ENCODE results near the gene ERBIN.
A peak's percentile ranks its signal among the peaks of the same experiment; 100 is the strongest.
"Not testable (repeated sequence)": the region's sequence is repeated elsewhere in the genome, so short reads cannot be mapped to it uniquely, and the experiment has no call there.

ERBIN gene, protein sequence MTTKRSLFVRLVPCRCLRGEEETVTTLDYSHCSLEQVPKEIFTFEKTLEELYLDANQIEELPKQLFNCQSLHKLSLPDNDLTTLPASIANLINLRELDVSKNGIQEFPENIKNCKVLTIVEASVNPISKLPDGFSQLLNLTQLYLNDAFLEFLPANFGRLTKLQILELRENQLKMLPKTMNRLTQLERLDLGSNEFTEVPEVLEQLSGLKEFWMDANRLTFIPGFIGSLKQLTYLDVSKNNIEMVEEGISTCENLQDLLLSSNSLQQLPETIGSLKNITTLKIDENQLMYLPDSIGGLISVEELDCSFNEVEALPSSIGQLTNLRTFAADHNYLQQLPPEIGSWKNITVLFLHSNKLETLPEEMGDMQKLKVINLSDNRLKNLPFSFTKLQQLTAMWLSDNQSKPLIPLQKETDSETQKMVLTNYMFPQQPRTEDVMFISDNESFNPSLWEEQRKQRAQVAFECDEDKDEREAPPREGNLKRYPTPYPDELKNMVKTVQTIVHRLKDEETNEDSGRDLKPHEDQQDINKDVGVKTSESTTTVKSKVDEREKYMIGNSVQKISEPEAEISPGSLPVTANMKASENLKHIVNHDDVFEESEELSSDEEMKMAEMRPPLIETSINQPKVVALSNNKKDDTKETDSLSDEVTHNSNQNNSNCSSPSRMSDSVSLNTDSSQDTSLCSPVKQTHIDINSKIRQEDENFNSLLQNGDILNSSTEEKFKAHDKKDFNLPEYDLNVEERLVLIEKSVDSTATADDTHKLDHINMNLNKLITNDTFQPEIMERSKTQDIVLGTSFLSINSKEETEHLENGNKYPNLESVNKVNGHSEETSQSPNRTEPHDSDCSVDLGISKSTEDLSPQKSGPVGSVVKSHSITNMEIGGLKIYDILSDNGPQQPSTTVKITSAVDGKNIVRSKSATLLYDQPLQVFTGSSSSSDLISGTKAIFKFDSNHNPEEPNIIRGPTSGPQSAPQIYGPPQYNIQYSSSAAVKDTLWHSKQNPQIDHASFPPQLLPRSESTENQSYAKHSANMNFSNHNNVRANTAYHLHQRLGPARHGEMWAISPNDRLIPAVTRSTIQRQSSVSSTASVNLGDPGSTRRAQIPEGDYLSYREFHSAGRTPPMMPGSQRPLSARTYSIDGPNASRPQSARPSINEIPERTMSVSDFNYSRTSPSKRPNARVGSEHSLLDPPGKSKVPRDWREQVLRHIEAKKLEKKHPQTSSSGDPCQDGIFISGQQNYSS (N-terminal part only)

DNA sequence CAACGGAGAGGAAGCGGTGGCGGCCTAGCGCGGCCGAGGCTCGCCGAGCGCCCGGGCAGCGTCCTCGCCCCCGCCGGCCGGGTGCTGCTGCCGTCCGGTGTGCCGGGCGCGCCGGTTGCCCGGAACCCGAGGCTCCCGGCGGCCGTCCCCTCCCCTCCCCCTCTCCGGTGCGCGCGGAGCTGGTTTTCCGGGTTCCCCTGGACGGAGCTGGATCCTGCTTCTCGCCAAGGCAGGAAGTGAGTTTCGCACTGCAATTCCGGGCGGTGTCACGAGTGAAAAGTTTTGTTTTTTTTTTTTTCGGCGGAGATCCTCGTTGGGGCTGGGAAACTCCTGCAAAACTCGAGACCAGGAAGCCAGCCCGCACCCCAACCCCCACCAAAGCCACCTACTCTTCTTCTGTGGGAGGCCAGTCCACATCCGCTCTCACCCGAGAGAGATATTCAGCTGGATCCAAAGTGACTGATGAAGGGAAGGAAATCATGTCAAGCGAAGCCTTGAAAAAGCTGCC is at the start of gene ERBIN:
TSS of gene ERBIN (plus strand) at position 300 of the 508 bp plus-strand sequence. CDS start 66,144 bp downstream, outside the sequence.
- WGBS (ENCODE audit: insufficient coverage, insufficient read length): no CpG with 5 or more reads among the region's 45 CpGs
- peak within 1 kb of the TSS; percentile 67 for H3K4me3 ChIP-seq (ENCODE audit: low read length)
- no peak within 1 kb of the TSS for H3K27ac ChIP-seq (ENCODE audit: low read length)
- H3K4me1 ChIP-seq (ENCODE audit: control insufficient read depth, insufficient read depth, low read length): no peaks in the 10 kb centered on the region
- H3K9me3 ChIP-seq (ENCODE audit: control insufficient read depth, insufficient read depth, low read length): no peaks in the 10 kb centered on the region
- H3K27me3 ChIP-seq (ENCODE audit: control insufficient read depth, insufficient read depth, low read length): peaks cover 2% of the 10 kb centered on the region; the same call in 1 of the 2 replicates
- DNase-seq (ENCODE audit: low read depth, low spot score): no peak
- H3K36me3 ChIP-seq (ENCODE audit: control insufficient read depth, insufficient read depth, low read length): no peaks in the 10 kb centered on the region

DNA sequence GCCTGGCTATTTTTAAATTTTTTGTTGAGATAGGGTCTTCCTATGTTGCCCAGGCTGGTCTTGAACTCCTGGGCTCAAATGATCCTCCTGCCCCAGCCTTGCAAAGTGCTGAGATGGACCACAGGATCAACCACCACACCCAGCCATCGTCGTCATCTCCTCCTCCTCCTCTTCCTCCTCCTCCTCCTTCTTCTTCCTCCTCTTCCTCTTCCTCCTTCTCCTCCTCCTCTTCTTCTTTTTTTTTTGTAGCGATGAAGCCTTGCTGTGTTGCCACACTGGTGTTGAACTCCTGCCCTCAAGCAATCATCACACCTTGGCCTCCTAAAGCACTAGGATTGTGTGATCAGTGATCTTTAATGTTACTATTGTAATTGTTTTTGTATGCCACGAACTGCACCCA is 49.4 kb upstream of the ERBIN start:
- Histone ChIP-seq H3K27me3 (ENCODE audit: control insufficient read depth, insufficient read depth, low read length) (no peaks in the 10 kb centered on the region), H3K4me3 (ENCODE audit: low read length) (no peak overlapping the region), H3K4me1 (ENCODE audit: control insufficient read depth, insufficient read depth, low read length) (no peaks in the 10 kb centered on the region), H3K36me3 (ENCODE audit: control insufficient read depth, insufficient read depth, low read length) (no peaks in the 10 kb centered on the region), H3K9me3 (ENCODE audit: control insufficient read depth, insufficient read depth, low read length) (no peaks in the 10 kb centered on the region), H3K27ac (ENCODE audit: low read length) (no peak overlapping the region)
- DNase-seq (ENCODE audit: low read depth, low spot score): no peak
- no CpG with 5 or more reads among the region's 4 CpGs for WGBS (ENCODE audit: insufficient coverage, insufficient read length)

DNA sequence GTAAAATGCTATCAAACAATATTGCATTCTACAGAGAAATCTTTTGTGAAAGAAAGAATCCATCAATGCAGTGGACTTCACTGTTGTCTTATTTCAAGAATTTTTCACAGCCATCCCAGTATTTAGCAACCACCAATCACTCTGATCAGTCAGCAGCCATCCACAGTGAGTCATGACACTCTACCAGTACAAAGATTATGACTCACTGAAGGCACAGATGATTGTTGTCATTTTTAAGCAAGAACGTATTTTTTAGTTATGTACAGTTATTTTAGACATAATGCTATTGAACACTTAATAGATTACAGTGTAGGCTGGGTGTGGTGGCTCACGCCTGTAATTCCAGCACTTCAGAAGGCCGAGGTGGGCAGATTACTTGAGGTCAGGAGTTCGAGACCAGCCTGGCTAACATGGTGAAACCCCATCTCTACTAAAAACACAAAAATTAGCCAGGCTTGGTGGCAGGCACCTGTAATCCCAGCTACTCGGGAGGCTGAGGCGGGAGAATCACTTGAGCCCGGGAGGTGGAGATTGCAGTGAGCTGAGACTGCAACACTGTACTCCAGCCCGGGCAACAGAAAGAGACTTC is 46.6 kb upstream of the ERBIN start:
- not testable (repeated sequence) for H3K27me3 ChIP-seq (ENCODE audit: control insufficient read depth, insufficient read depth, low read length); DNase-seq (ENCODE audit: low read depth, low spot score); H3K27ac ChIP-seq (ENCODE audit: low read length); H3K4me1 ChIP-seq (ENCODE audit: control insufficient read depth, insufficient read depth, low read length); H3K4me3 ChIP-seq (ENCODE audit: low read length); H3K9me3 ChIP-seq (ENCODE audit: control insufficient read depth, insufficient read depth, low read length); H3K36me3 ChIP-seq (ENCODE audit: control insufficient read depth, insufficient read depth, low read length)
- WGBS (ENCODE audit: insufficient coverage, insufficient read length): no CpG with 5 or more reads among the region's 8 CpGs

DNA sequence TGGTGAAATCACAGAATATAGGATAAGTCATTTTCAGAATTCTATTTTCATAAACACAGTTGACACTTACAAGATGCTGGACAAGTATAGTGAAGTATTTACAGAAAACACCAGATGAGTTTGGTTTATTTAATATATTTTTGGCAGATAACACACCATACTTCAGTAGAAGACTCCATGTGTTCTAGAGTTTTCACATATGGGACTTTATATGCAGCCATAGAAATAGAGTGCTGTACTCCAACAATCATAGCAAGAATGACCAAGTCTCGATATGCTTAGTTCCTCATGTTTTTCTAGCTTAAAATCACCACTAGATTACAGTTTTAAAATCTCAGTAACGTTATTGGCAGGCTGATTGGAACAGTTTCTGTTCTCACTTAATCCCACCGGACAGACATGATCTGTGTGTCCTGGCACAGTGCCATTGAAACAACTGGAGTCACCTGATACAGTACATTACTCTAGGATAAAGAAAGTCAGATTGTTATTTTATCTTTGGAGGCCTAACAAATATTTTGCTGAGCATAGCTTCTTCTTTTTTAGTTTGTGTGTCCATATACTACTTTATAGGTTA is 45.8 kb upstream of the ERBIN start:
- no peaks in the 10 kb centered on the region for H3K9me3 ChIP-seq (ENCODE audit: control insufficient read depth, insufficient read depth, low read length)
- no peak overlapping the region for H3K4me3 ChIP-seq (ENCODE audit: low read length)
- no peak for DNase-seq (ENCODE audit: low read depth, low spot score)
- H3K4me1 ChIP-seq (ENCODE audit: control insufficient read depth, insufficient read depth, low read length): no peaks in the 10 kb centered on the region
- no peak overlapping the region for H3K27ac ChIP-seq (ENCODE audit: low read length)
- no peaks in the 10 kb centered on the region for H3K36me3 ChIP-seq (ENCODE audit: control insufficient read depth, insufficient read depth, low read length)
- no CpG with 5 or more reads among the region's 3 CpGs for WGBS (ENCODE audit: insufficient coverage, insufficient read length)
- no peaks in the 10 kb centered on the region for H3K27me3 ChIP-seq (ENCODE audit: control insufficient read depth, insufficient read depth, low read length)

DNA sequence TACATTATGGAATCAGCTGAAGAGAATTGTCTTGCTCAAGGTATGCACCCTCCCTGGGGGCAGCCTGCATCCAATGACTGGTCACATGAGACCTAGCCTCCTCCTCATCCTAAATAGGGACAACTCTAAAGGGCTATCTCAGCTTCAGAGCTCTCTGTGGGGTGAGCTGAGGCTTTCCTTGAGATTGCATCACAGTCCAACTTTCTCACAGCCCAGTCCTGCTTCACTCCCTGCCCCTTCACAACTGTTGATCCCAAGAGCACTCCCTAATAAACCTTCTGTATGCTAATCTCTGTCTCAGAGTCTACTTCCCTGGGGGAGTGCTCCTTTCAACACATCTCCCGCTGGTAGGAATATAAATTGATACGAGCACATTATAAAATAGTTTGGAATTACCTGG is 44.1 kb upstream of the ERBIN start:
- Histone ChIP-seq H3K27me3 (ENCODE audit: control insufficient read depth, insufficient read depth, low read length) (no peaks in the 10 kb centered on the region), H3K4me1 (ENCODE audit: control insufficient read depth, insufficient read depth, low read length) (no peaks in the 10 kb centered on the region), H3K9me3 (ENCODE audit: control insufficient read depth, insufficient read depth, low read length) (no peaks in the 10 kb centered on the region), H3K27ac (ENCODE audit: low read length) (no peak overlapping the region), H3K4me3 (ENCODE audit: low read length) (no peak overlapping the region), H3K36me3 (ENCODE audit: control insufficient read depth, insufficient read depth, low read length) (no peaks in the 10 kb centered on the region)
- no CpG with 5 or more reads among the region's 2 CpGs for WGBS (ENCODE audit: insufficient coverage, insufficient read length)
- DNase-seq (ENCODE audit: low read depth, low spot score): no peak

DNA sequence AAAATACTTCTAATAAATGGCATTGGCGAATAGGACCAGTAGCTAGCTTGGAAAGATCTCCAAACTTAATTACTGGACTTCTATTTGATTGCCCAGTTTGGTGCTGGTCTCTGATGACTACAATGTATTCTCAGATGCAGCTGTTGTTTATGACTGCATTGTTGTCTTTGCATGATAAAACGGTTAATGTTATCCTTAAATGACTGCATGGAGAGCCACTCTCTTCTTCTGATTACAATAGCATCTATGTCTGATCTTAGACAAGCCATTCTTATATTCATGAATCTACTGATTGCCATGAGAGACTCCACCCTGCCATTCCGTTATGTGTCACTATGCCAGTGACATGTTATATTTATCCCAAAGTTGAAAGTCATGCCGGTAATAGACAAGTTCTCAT is 42.9 kb upstream of the ERBIN start:
- no CpG with 5 or more reads among the region's 4 CpGs for WGBS (ENCODE audit: insufficient coverage, insufficient read length)
- Histone ChIP-seq H3K27me3 (ENCODE audit: control insufficient read depth, insufficient read depth, low read length) (no peaks in the 10 kb centered on the region), H3K9me3 (ENCODE audit: control insufficient read depth, insufficient read depth, low read length) (no peaks in the 10 kb centered on the region), H3K4me1 (ENCODE audit: control insufficient read depth, insufficient read depth, low read length) (no peaks in the 10 kb centered on the region), H3K27ac (ENCODE audit: low read length) (no peak overlapping the region), H3K36me3 (ENCODE audit: control insufficient read depth, insufficient read depth, low read length) (no peaks in the 10 kb centered on the region), H3K4me3 (ENCODE audit: low read length) (no peak overlapping the region)
- no peak for DNase-seq (ENCODE audit: low read depth, low spot score)

DNA sequence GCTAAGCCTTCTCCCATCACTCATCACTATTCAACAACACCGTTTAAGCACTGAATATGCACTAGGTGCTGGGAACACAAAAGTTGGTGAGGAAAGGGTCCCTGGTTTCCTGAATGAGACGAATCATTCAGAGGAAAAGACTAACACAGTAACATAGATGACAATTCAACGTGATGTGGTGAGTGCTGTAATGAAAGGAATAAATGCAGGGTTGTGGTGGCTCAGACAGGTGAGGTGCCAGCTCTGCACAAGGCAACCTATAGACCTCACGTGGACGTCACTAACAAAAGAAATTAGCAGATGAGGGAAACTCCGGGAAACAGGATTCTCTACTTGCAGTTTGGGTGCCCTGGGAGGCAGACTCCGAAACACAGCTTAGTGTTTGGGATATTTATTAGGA is 40.0 kb upstream of the ERBIN start:
- H3K27ac ChIP-seq (ENCODE audit: low read length): no peak overlapping the region
- no peak for DNase-seq (ENCODE audit: low read depth, low spot score)
- no peak overlapping the region for H3K4me3 ChIP-seq (ENCODE audit: low read length)
- no peaks in the 10 kb centered on the region for H3K36me3 ChIP-seq (ENCODE audit: control insufficient read depth, insufficient read depth, low read length)
- WGBS (ENCODE audit: insufficient coverage, insufficient read length): no CpG with 5 or more reads among the region's 7 CpGs
- no peaks in the 10 kb centered on the region for H3K27me3 ChIP-seq (ENCODE audit: control insufficient read depth, insufficient read depth, low read length)
- no peaks in the 10 kb centered on the region for H3K9me3 ChIP-seq (ENCODE audit: control insufficient read depth, insufficient read depth, low read length)
- no peaks in the 10 kb centered on the region for H3K4me1 ChIP-seq (ENCODE audit: control insufficient read depth, insufficient read depth, low read length)

DNA sequence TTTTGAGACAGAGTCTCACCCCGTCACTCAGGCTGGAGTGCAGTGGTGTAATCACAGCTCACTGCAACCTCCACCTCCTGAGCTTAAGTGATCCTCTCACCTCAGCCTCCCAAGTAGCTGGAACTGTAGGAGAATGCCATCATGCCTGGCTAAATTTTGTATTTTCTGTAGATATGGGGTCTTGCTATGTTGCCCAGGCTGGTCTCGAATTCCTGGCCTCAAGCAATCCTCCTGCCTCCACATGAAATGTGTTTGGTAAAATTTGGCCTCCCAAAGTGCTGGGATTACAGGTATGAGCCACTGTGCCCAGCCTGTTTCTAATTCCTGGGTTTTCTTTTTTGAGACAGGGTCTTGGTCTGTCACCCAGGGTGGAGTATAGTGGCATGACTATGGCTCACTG is 34.4 kb upstream of the ERBIN start:
- not testable (repeated sequence) for H3K4me1 ChIP-seq (ENCODE audit: control insufficient read depth, insufficient read depth, low read length); H3K9me3 ChIP-seq (ENCODE audit: control insufficient read depth, insufficient read depth, low read length); H3K27me3 ChIP-seq (ENCODE audit: control insufficient read depth, insufficient read depth, low read length); H3K4me3 ChIP-seq (ENCODE audit: low read length); DNase-seq (ENCODE audit: low read depth, low spot score); H3K27ac ChIP-seq (ENCODE audit: low read length); H3K36me3 ChIP-seq (ENCODE audit: control insufficient read depth, insufficient read depth, low read length)
- WGBS (ENCODE audit: insufficient coverage, insufficient read length): no CpG with 5 or more reads among the region's 2 CpGs

DNA sequence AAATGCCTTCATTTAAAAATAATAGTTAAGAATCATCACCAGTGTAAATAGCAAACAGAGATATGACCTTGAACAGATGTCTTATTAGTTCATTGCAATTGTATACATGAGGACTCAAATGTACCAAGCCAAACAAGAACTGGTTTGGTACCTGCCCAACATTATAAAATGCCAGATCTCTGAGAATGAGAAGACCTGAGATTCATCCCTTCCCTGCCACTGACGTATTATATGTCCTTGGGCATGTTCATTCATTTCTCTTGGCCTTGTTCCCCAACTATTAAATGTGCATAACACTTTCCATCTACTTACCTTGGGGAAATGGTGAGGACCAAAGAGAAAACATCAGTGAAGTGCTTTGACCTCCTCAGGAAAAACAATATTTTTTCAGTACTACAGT is 33.6 kb upstream of the ERBIN start:
- no peak overlapping the region for H3K27ac ChIP-seq (ENCODE audit: low read length)

More for the DNA sequence above, 33.6 kb upstream of the ERBIN start:
- no peak overlapping the region for H3K4me3 ChIP-seq (ENCODE audit: low read length)
- WGBS (ENCODE audit: insufficient coverage, insufficient read length): no CpG with 5 or more reads among the region's 1 CpG
- H3K9me3 ChIP-seq (ENCODE audit: control insufficient read depth, insufficient read depth, low read length): no peaks in the 10 kb centered on the region
- no peaks in the 10 kb centered on the region for H3K36me3 ChIP-seq (ENCODE audit: control insufficient read depth, insufficient read depth, low read length)
- DNase-seq (ENCODE audit: low read depth, low spot score): no peak
- no peaks in the 10 kb centered on the region for H3K27me3 ChIP-seq (ENCODE audit: control insufficient read depth, insufficient read depth, low read length)
- H3K4me1 ChIP-seq (ENCODE audit: control insufficient read depth, insufficient read depth, low read length): no peaks in the 10 kb centered on the region

Data from iPS DF 6.9 (cell line).